C4-2B (cell line): ENCODE measurements around the gene SQSTM1.

ENCODE experiments used
- H3K27ac ChIP-seq: fragments of 450-650 bp; 2 replicates; pipeline ENCODE4 v1.5.1; 2017
- CTCF ChIP-seq: fragments of 450-650 bp; conservative IDR thresholded peaks from 2 replicates; pipeline ENCODE4 v1.5.1; 2017; ENCODE audit warnings: mild to moderate bottlenecking
- ZFX ChIP-seq: fragments of 450-650 bp; IDR thresholded peaks from 2 replicates; pipeline ENCODE4 v1.6.1; 2017

SQSTM1 gene

GRCh38 chr5:179852993-179853547, 32.4 kb downstream of the SQSTM1 start:
- H3K27ac ChIP-seq: no peak overlapping the region
- no peak for TF ChIP-seq CTCF
- TF ChIP-seq ZFX: no peak

- no peak for TF ChIP-seq ZFX
- no peak for TF ChIP-seq CTCF
- H3K27ac ChIP-seq: no peak overlapping the region
Measured at GRCh38 chr5:179854356-179854755, 33.7 kb downstream of the SQSTM1 start.

GRCh38 chr5:179858241-179858585, 37.5 kb downstream of the SQSTM1 start:
- peak overlapping the region; percentile 76 for H3K27ac ChIP-seq
- TF ChIP-seq ZFX (no peak), CTCF (no peak)

GRCh38 chr5:179858586-179859427, 38.1 kb downstream of the SQSTM1 start, which contains the start of gene MRNIP:
TSS of gene MRNIP (minus strand) at chr5:179858817. CDS start at chr5:179858796, 21 bp downstream.
- peak within 1 kb of the TSS; percentile 76 for H3K27ac ChIP-seq
- TF ChIP-seq ZFX (peak; percentile 78; the same call in 1 of the 2 replicates), CTCF (no peak)

- no peak for TF ChIP-seq ZFX
- no peak overlapping the region for H3K27ac ChIP-seq
Measured at GRCh38 chr5:179860301-179860700, 39.6 kb downstream of the SQSTM1 start.

- no peak overlapping the region for H3K27ac ChIP-seq
- no peak for TF ChIP-seq ZFX
- no peak for TF ChIP-seq CTCF
Measured at GRCh38 chr5:179862296-179862695, 41.6 kb downstream of the SQSTM1 start.

- TF ChIP-seq CTCF (no peak), ZFX (no peak)
Measured at GRCh38 chr5:179862891-179863290, 42.2 kb downstream of the SQSTM1 start.

More at GRCh38 chr5:179862891-179863290, 42.2 kb downstream of the SQSTM1 start:
- H3K27ac ChIP-seq: no peak overlapping the region
